Uterus (tissue), 2 donors: ENCODE measurements around the gene RAB26.

Experiments used
- POLR2A ChIP-seq, 2 donors: fragments of 450-650 bp; IDR thresholded peaks; one replicate each; pipeline ENCODE4 v1.6.1; 2016; ENCODE audit warnings: antibody characterized with exemption in 2 of 2, mild to moderate bottlenecking in 1 of 2, moderate library complexity in 1 of 2
- TF ChIP-seq, protein P1 (sequence below), 4 experiments: fragments of 200-600 bp in 2 of 4; fragments of 450-650 bp in 2 of 4; sonication (generic) in 2 of 4; IDR thresholded peaks; one replicate each; pipeline ENCODE4 v1.5.1; 2016 to 2019; ENCODE audit warnings: antibody characterized with exemption in 4 of 4, mild to moderate bottlenecking in 2 of 4, moderate library complexity in 1 of 4

- TF ChIP-seq, protein P1, sequence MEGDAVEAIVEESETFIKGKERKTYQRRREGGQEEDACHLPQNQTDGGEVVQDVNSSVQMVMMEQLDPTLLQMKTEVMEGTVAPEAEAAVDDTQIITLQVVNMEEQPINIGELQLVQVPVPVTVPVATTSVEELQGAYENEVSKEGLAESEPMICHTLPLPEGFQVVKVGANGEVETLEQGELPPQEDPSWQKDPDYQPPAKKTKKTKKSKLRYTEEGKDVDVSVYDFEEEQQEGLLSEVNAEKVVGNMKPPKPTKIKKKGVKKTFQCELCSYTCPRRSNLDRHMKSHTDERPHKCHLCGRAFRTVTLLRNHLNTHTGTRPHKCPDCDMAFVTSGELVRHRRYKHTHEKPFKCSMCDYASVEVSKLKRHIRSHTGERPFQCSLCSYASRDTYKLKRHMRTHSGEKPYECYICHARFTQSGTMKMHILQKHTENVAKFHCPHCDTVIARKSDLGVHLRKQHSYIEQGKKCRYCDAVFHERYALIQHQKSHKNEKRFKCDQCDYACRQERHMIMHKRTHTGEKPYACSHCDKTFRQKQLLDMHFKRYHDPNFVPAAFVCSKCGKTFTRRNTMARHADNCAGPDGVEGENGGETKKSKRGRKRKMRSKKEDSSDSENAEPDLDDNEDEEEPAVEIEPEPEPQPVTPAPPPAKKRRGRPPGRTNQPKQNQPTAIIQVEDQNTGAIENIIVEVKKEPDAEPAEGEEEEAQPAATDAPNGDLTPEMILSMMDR (IDR thresholded peaks at IDR 0.05): no peak
- no peak for TF ChIP-seq POLR2A (IDR thresholded peaks at IDR 0.05)
These were observed 47.1 kb downstream of the RAB26 start for GRCh38 chr16:2195322-2196161.
